Mesendoderm (in vitro differentiated cells): ENCODE results near the gene PCSK2.
A peak's percentile ranks its signal among the peaks of the same experiment; 100 is the strongest.

Experiments used
- DNase-seq: peaks from one replicate; pipeline ENCODE4 v3.0.0; 2013
- H2AK5ac ChIP-seq: 2 replicates; pipeline ENCODE4 v1.6.1; 2013; ENCODE audit warnings: low read length, inconsistent platforms
- H2BK120ac ChIP-seq: 2 replicates; pipeline ENCODE4 v1.6.1; 2013; ENCODE audit warnings: low read depth, mild to moderate bottlenecking, low read length, moderate library complexity, mixed read lengths
- H2BK15ac ChIP-seq: replicated peaks from 2 replicates; pipeline ENCODE4 v1.6.1; 2013; ENCODE audit warnings: low read depth, mild to moderate bottlenecking, moderate library complexity
- H2BK5ac ChIP-seq: 2 replicates; pipeline ENCODE4 v1.6.1; 2013; ENCODE audit warnings: low read length, inconsistent platforms
- H3K18ac ChIP-seq: 2 replicates; pipeline ENCODE4 v1.6.1; 2013; ENCODE audit warnings: mild to moderate bottlenecking, low read length, mixed read lengths
- H3K23ac ChIP-seq: one replicate; pipeline ENCODE4 v1.6.1; 2013; ENCODE audit warnings: low read length
- H3K27ac ChIP-seq: 2 replicates; pipeline ENCODE4 v1.5.1; 2013; ENCODE audit warnings: low read depth, mild to moderate bottlenecking, inconsistent platforms, low read length, moderate library complexity
- H3K27me3 ChIP-seq: 2 replicates; pipeline ENCODE4 v1.6.1; 2013; ENCODE audit warnings: low read length, control low read depth, mild to moderate bottlenecking, inconsistent platforms; ENCODE audit not compliant: insufficient read depth, poor library complexity
- H3K36me3 ChIP-seq: 2 replicates; pipeline ENCODE4 v1.6.1; 2013; ENCODE audit warnings: low read length, inconsistent platforms; ENCODE audit not compliant: control insufficient read depth, insufficient read depth
- H3K4ac ChIP-seq: one replicate; pipeline ENCODE4 v1.6.1; 2013; ENCODE audit warnings: low read depth, mild to moderate bottlenecking, low read length, moderate library complexity
- H3K4me1 ChIP-seq: 2 replicates; pipeline ENCODE4 v1.6.1; 2013; ENCODE audit warnings: low read depth, low read length, inconsistent platforms; ENCODE audit not compliant: control insufficient read depth
- H3K4me2 ChIP-seq: 2 replicates; pipeline ENCODE4 v1.6.1; 2013; ENCODE audit warnings: low read length
- H3K4me3 ChIP-seq: 2 replicates; pipeline ENCODE4 v1.5.1; 2013; ENCODE audit warnings: mild to moderate bottlenecking, low read length
- H3K56ac ChIP-seq: one replicate; pipeline ENCODE4 v1.6.1; 2013; ENCODE audit warnings: low read length
- H3K79me1 ChIP-seq: 2 replicates; pipeline ENCODE4 v1.6.1; 2013; ENCODE audit warnings: low read length, inconsistent platforms
- H3K79me2 ChIP-seq: 2 replicates; pipeline ENCODE4 v1.6.1; 2013; ENCODE audit warnings: mild to moderate bottlenecking, low read length; ENCODE audit not compliant: control insufficient read depth, insufficient read depth
- H3K9ac ChIP-seq: 2 replicates; pipeline ENCODE4 v1.6.1; 2013; ENCODE audit warnings: low read length, inconsistent platforms
- H4K5ac ChIP-seq: one replicate; pipeline ENCODE4 v1.6.1; 2013; ENCODE audit warnings: low read length
- H4K8ac ChIP-seq: one replicate; pipeline ENCODE4 v1.6.1; 2013; ENCODE audit warnings: low read depth, mild to moderate bottlenecking, control low read depth, low read length, moderate library complexity
- WGBS: extraction: QIAGEN DNeasy Blood & Tissue Kit; methylation state at CpG from one replicate; pipeline ENCODE4 v1.1.7; 2013; ENCODE audit warnings: low lambda C conversion rate, missing lambda C conversion rate; ENCODE audit not compliant: insufficient coverage; ENCODE audit errors: extremely low coverage; 5-methylcytosine and 5-hydroxymethylcytosine counted together

The PCSK2 gene

GRCh38 chr20:17443131-17443858, 216.5 kb downstream of the PCSK2 start:
- Histone ChIP-seq H3K9ac (no peak overlapping the region), H3K18ac (no peak overlapping the region), H3K4ac (no peak overlapping the region), H2AK5ac (no peak overlapping the region), H3K4me2 (no peak overlapping the region), H2BK120ac (no peak overlapping the region), H4K5ac (no peak overlapping the region), H2BK15ac (no peak overlapping the region), H4K8ac (no peak overlapping the region), H2BK5ac (no peak overlapping the region), H3K36me3 (no peaks in the 10 kb centered on the region), H3K79me1 (no peaks in the 10 kb centered on the region), H3K27me3 (no peaks in the 10 kb centered on the region), H3K23ac (no peak overlapping the region), H3K56ac (no peak overlapping the region), H3K4me1 (no peaks in the 10 kb centered on the region), H3K4me3 (no peak overlapping the region), H3K79me2 (no peaks in the 10 kb centered on the region), H3K27ac (no peak overlapping the region)
- DNase-seq: no peak
- WGBS: no CpG with 5 or more reads among the region's 11 CpGs

- no peak overlapping the region for H2BK15ac ChIP-seq
- no CpG with 5 or more reads among the region's 2 CpGs for WGBS
- H3K18ac ChIP-seq: no peak overlapping the region
- no peak overlapping the region for H3K4ac ChIP-seq
- H3K27ac ChIP-seq: peak overlapping the region; percentile 37
- no peak for DNase-seq
- no peak overlapping the region for H4K5ac ChIP-seq
- H3K56ac ChIP-seq: no peak overlapping the region
- no peak overlapping the region for H3K9ac ChIP-seq
- H3K36me3 ChIP-seq: no peaks in the 10 kb centered on the region
- no peaks in the 10 kb centered on the region for H3K4me1 ChIP-seq
- no peak overlapping the region for H2BK120ac ChIP-seq
- H3K4me3 ChIP-seq: no peak overlapping the region
- no peaks in the 10 kb centered on the region for H3K79me1 ChIP-seq
- H2BK5ac ChIP-seq: no peak overlapping the region
- no peaks in the 10 kb centered on the region for H3K27me3 ChIP-seq
- no peak overlapping the region for H3K23ac ChIP-seq
- no peak overlapping the region for H4K8ac ChIP-seq
- no peak overlapping the region for H3K4me2 ChIP-seq
- no peak overlapping the region for H2AK5ac ChIP-seq
- no peaks in the 10 kb centered on the region for H3K79me2 ChIP-seq
These were observed 217.3 kb downstream of the PCSK2 start for GRCh38 chr20:17444091-17444490.

GRCh38 chr20:17445543-17445942, 218.7 kb downstream of the PCSK2 start:
- no peaks in the 10 kb centered on the region for H3K79me2 ChIP-seq
- no peak overlapping the region for H4K8ac ChIP-seq
- H3K27ac ChIP-seq: peak overlapping the region; percentile 31
- no peak overlapping the region for H3K4me2 ChIP-seq
- no CpG with 5 or more reads among the region's 13 CpGs for WGBS
- H3K9ac ChIP-seq: no peak overlapping the region
- no peak overlapping the region for H3K23ac ChIP-seq
- no peak overlapping the region for H3K56ac ChIP-seq
- H2BK15ac ChIP-seq: no peak overlapping the region
- H3K18ac ChIP-seq: no peak overlapping the region
- no peak overlapping the region for H2BK5ac ChIP-seq
- H2AK5ac ChIP-seq: no peak overlapping the region
- no peaks in the 10 kb centered on the region for H3K79me1 ChIP-seq
- DNase-seq: no peak
- H4K5ac ChIP-seq: no peak overlapping the region
- no peak overlapping the region for H3K4me3 ChIP-seq
- no peaks in the 10 kb centered on the region for H3K36me3 ChIP-seq
- H3K27me3 ChIP-seq: no peaks in the 10 kb centered on the region
- no peak overlapping the region for H3K4ac ChIP-seq
- no peaks in the 10 kb centered on the region for H3K4me1 ChIP-seq
- no peak overlapping the region for H2BK120ac ChIP-seq

GRCh38 chr20:17446171-17446570, 219.3 kb downstream of the PCSK2 start:
- no peak overlapping the region for H4K5ac ChIP-seq
- no peaks in the 10 kb centered on the region for H3K27me3 ChIP-seq
- H2BK15ac ChIP-seq: no peak overlapping the region
- H4K8ac ChIP-seq: no peak overlapping the region
- H3K4me3 ChIP-seq: no peak overlapping the region
- H2BK120ac ChIP-seq: no peak overlapping the region
- H3K4me2 ChIP-seq: no peak overlapping the region
- H3K4me1 ChIP-seq: no peaks in the 10 kb centered on the region
- no peak overlapping the region for H3K18ac ChIP-seq
- no CpG with 5 or more reads among the region's 5 CpGs for WGBS
- no peak overlapping the region for H3K23ac ChIP-seq
- no peaks in the 10 kb centered on the region for H3K36me3 ChIP-seq
- H3K79me1 ChIP-seq: no peaks in the 10 kb centered on the region
- no peak overlapping the region for H2BK5ac ChIP-seq
- no peak overlapping the region for H2AK5ac ChIP-seq
- H3K56ac ChIP-seq: no peak overlapping the region
- no peak overlapping the region for H3K27ac ChIP-seq
- no peak for DNase-seq
- H3K9ac ChIP-seq: no peak overlapping the region
- no peaks in the 10 kb centered on the region for H3K79me2 ChIP-seq
- H3K4ac ChIP-seq: no peak overlapping the region

- Histone ChIP-seq H3K79me2 (no peaks in the 10 kb centered on the region), H4K5ac (no peak overlapping the region), H3K27me3 (no peaks in the 10 kb centered on the region), H2BK15ac (no peak overlapping the region), H4K8ac (no peak overlapping the region), H3K4ac (no peak overlapping the region), H3K36me3 (no peaks in the 10 kb centered on the region), H3K79me1 (no peaks in the 10 kb centered on the region), H3K27ac (no peak overlapping the region), H3K4me2 (no peak overlapping the region), H3K4me1 (no peaks in the 10 kb centered on the region), H3K56ac (no peak overlapping the region), H3K23ac (no peak overlapping the region), H3K4me3 (no peak overlapping the region), H2BK5ac (no peak overlapping the region), H3K18ac (no peak overlapping the region), H3K9ac (no peak overlapping the region), H2AK5ac (no peak overlapping the region), H2BK120ac (no peak overlapping the region)
- DNase-seq: no peak
- no CpG with 5 or more reads among the region's 2 CpGs for WGBS
These were observed 221.2 kb downstream of the PCSK2 start for GRCh38 chr20:17448071-17448470.

- Histone ChIP-seq H4K8ac (no peak overlapping the region), H3K36me3 (no peaks in the 10 kb centered on the region), H3K23ac (no peak overlapping the region), H3K79me2 (no peaks in the 10 kb centered on the region), H3K4me1 (no peaks in the 10 kb centered on the region), H3K79me1 (no peaks in the 10 kb centered on the region), H3K27me3 (no peaks in the 10 kb centered on the region), H3K4me2 (no peak overlapping the region), H4K5ac (no peak overlapping the region), H3K9ac (no peak overlapping the region), H2BK5ac (no peak overlapping the region), H3K18ac (no peak overlapping the region), H3K4me3 (no peak overlapping the region), H3K4ac (no peak overlapping the region), H2AK5ac (no peak overlapping the region), H3K56ac (no peak overlapping the region), H2BK15ac (no peak overlapping the region), H2BK120ac (no peak overlapping the region), H3K27ac (no peak overlapping the region)
- no CpG with 5 or more reads among the region's 2 CpGs for WGBS
- peak; percentile 21 for DNase-seq
These were observed 222.2 kb downstream of the PCSK2 start for GRCh38 chr20:17449031-17449430.
